Stimulated activated CD4-positive, alpha-beta T cell treated with anti-CD3 and anti-CD28 coated beads, TNF-alpha, amount 100 ng/mL, for 1 hour (primary cell): ENCODE measurements around the gene CRYBG1.

Source experiments
- DNase-seq, 3 donors: peaks; one replicate each; pipeline ENCODE4 v3.0.0-alpha.2; 2020; ENCODE audit warnings: low read depth in 3 of 3, low spot score in 1 of 3

Gene CRYBG1

GRCh38 chr6:106522562-106523250 is 162.2 kb downstream of the CRYBG1 start:
- no peak for DNase-seq

GRCh38 chr6:106525107-106525881 is 164.8 kb downstream of the CRYBG1 start:
- DNase-seq = no peak

GRCh38 chr6:106525882-106526275 is 165.4 kb downstream of the CRYBG1 start:
- no peak for DNase-seq

GRCh38 chr6:106527117-106527516 is 166.6 kb downstream of the CRYBG1 start:
- no peak for DNase-seq

- DNase-seq = no peak
Measured at GRCh38 chr6:106527979-106528378, 167.5 kb downstream of the CRYBG1 start.

- no peak for DNase-seq
Measured at GRCh38 chr6:106528521-106528920, 168.0 kb downstream of the CRYBG1 start.

- no peak for DNase-seq
Measured at GRCh38 chr6:106529438-106529837, 168.9 kb downstream of the CRYBG1 start.

GRCh38 chr6:106530026-106530425 is 169.5 kb downstream of the CRYBG1 start:
- DNase-seq = no peak

GRCh38 chr6:106530502-106530901 is 170.0 kb downstream of the CRYBG1 start:
- no peak for DNase-seq

- DNase-seq = no peak
Measured at GRCh38 chr6:106533054-106533453, 172.5 kb downstream of the CRYBG1 start.

GRCh38 chr6:106534004-106534403 is 173.5 kb downstream of the CRYBG1 start:
- DNase-seq = no peak

- DNase-seq = no peak
Measured at GRCh38 chr6:106534564-106534982, 174.1 kb downstream of the CRYBG1 start.

GRCh38 chr6:106535012-106535411 is 174.5 kb downstream of the CRYBG1 start:
- no peak for DNase-seq

GRCh38 chr6:106536357-106536756 is 175.8 kb downstream of the CRYBG1 start:
- no peak for DNase-seq

- DNase-seq = no peak
Measured at GRCh38 chr6:106536851-106537250, 176.3 kb downstream of the CRYBG1 start.

- DNase-seq = no peak
Measured at GRCh38 chr6:106537662-106538061, 177.1 kb downstream of the CRYBG1 start.

GRCh38 chr6:106538145-106538544 is 177.6 kb downstream of the CRYBG1 start:
- no peak for DNase-seq

GRCh38 chr6:106539936-106540335 is 179.4 kb downstream of the CRYBG1 start:
- DNase-seq = no peak

- DNase-seq = no peak
Measured at GRCh38 chr6:106540432-106540831, 179.9 kb downstream of the CRYBG1 start.

- no peak for DNase-seq
Measured at GRCh38 chr6:106540907-106541306, 180.4 kb downstream of the CRYBG1 start.

GRCh38 chr6:106546261-106546690 is 185.8 kb downstream of the CRYBG1 start:
- no peak for DNase-seq

- DNase-seq = no peak
Measured at GRCh38 chr6:106546691-106547414, 186.3 kb downstream of the CRYBG1 start.
